Globus pallidus (tissue), 1 donor: ENCODE data around the gene IGSF23.

Experiments
- DNase-seq: peaks from one replicate; pipeline ENCODE4 v3.0.0-alpha.2; 2015; ENCODE audit warnings: low spot score

Gene IGSF23

DNA sequence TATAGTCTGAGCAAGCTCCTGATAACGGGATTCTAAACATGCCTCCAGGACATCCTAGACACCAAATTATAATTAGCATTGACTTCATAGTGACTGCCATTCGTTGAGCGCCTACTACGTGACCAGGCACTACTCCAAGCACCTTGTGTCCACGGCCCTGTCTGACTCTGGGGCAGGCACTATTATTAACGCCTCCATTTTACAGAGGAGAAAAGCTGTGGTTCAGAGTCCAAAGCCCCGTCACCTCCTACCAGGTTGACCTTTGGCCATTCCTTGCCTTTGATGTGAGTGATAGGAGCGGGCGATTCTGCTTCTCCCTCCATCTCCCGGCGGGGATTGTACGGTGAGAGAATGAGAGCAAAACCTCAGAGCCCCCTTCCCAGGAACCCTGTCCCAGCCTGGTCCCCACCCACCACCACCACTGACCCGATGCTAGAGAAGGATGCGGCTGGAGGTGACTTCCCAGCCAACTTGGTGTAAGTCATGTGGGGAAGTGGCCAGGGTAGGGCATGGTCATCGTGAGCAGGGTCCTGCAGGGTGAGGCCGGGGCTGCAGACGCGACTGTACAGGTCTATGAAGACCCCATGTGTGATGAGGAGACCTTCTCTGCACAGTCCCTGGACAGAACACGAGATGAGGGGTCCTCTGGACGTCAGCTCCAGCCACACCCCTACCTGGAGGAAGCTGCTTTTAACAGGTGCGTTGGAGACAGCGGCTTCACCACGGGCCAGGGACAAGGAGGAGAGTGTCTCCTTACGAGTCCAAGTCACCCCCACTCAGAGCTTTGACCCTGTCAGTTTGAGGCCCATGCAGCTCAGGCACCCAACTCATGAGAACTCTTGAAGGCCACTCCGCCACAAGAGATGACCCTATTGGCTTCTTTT lies at the start of gene IGSF23:
TSS of gene IGSF23 (plus strand) at position 269 of the 884 bp plus-strand sequence. CDS start at position 352, 83 bp downstream.
- DNase-seq = no peak

GRCh38 chr19:44566984-44567383 lies 46.4 kb upstream of the IGSF23 start:
- no peak for DNase-seq

DNA sequence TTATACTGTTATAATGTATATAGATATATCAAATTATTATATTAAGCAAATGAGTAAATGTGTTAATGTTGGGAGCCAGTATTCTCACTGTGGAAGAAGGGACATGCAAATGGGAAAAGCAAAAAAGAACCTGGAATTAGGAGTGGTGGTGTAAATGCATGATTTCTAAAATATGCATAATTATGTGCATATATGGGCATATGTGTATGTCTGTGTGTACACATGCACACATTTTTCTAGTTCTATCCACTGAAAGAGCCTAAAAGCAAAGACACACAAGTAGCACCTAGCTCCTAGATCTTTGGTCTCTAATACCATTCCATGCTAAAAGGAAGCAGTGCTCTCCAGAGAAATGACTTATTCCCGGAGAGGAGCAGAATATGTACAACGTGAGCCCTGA lies 45.6 kb upstream of the IGSF23 start:
- DNase-seq = no peak

DNA sequence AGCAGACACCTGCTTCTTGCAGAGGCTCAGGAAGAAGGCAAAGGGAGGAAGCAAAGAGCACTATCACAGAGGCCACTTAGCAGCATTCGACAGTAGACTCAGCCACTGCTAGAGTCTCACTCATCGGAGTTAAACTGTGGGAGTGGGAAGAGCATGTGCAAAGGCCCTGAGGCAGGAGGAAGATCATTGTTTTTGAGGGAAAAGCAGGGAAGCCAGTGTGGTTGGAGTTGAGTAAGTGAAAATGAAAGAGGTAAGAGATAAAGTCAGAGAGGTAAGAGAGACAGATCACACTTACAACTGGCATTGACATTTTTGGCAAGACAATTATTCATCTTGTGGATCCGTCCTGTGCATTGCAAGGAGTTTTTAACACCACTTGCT lies 42.8 kb upstream of the IGSF23 start:
- DNase-seq = no peak

DNA sequence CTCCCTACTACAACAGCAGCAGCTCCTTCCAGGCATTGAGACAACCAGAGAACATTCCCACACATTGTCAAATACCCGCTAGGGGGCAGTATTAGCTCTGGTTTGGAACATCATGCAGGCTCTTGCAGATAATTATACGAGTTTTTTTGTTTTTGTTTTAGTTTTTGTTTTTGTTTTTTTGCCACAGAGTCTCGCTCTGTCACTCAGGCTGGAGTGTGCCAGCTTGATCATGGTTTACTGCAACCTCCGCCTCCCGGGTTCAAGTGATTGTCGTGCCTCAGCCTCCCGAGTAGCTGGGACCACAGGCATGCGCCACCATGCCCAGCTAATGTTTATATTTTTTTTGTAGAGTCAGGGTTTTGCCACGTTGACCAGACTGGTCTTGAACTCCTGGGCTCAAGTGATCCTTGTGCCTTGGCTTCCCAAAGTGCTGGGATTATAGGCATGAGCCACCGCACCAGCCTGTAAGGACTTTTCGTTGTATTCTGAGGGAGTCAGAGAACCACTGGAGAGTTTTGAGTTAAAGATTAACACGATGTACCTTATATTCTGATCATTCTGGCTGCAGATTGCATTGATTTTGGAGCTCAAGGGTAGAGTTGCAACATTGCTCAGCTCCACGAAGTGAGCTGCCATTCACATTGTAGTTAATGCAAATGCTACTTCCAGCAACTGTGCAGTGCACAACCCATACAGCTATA lies 42.2 kb upstream of the IGSF23 start:
- DNase-seq = peak; percentile 46

GRCh38 chr19:44571830-44572580 lies 41.4 kb upstream of the IGSF23 start:
- no peak for DNase-seq

GRCh38 chr19:44572581-44572900 lies 40.8 kb upstream of the IGSF23 start:
- no peak for DNase-seq

DNA sequence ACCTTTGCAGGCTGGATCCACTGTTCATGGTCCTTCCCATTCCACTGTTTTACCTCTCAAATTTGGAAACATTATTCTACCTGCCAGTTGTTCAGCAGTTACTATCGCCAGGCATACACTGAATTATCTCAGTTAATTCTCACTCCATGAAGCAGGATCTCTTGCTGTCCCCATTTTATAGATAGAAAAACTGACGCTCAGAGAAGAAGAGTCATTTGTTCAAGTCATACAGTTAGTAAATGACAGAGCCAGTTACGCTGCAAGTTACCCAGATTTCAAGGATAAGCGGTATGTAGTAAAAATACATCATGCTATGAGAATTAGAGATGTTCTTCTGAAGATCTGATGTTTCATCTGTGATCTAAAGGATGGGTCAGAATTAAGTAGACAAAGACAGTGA lies 40.2 kb upstream of the IGSF23 start:
- no peak for DNase-seq

- no peak for DNase-seq
These were observed 39.7 kb upstream of the IGSF23 start for GRCh38 chr19:44573627-44574026.

DNA sequence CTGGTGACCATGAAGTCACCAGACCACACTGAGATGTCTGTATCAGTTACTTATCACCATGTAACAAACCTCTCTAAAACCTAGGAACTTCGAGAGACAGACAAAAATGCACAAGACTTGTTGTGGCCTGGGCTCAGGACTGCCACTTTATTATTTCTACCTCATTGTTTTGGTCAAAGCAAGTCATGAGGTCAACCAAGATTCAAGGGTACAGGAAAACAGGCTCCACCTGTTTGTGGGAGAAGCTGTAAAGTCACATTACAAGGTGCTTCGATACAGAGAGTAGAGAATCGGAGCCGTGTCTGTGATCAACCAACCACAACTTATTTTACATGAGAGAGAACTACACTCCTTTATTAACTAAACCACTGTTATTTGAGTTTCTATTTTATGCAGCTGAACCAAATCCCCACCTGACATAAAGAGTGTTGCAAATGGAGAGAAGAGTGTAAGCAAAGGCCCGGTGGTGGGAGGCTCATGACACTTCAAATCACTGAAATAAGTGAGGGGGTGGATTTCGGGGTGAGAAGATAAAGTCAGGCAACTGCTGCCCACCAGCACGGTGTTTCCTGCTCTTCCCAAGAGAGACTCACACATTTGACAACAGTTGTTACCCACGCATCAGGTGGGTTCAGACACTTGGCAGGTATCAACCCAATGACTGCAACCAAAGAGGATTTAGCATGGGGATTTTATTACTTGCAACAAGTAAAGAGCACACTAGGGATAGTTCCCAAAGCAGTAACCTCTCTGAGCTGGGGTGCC lies 39.0 kb upstream of the IGSF23 start:
- no peak for DNase-seq

DNA sequence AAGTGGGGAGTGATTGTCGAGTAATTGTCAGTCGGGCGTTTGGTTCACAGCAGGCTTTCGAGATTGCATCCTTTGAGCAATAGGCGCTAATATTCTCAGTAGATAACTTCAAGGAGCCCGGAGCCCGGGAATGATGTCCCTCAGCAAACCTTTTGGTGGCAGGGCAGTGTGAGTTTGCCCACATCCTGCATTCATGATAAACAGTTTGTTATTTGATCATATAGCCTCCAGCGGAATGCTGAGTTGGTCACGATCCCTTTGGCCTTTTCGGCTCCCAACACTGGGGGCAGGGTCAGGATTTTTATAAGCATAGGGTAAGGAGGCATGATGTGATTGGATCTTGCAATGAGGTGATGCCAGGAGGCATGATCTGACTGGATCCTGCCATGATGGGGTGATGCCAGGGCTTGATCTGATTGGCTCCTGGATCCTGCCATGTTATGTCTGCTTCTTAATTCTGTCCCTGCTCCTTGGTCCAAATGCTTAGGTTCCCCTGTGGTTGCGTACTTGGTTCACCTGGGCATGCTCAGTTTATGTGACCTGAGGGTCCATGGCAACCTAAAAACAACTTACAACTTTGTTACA lies 38.2 kb upstream of the IGSF23 start:
- no peak for DNase-seq

GRCh38 chr19:44576843-44577565 lies 36.4 kb upstream of the IGSF23 start:
- no peak for DNase-seq

DNA sequence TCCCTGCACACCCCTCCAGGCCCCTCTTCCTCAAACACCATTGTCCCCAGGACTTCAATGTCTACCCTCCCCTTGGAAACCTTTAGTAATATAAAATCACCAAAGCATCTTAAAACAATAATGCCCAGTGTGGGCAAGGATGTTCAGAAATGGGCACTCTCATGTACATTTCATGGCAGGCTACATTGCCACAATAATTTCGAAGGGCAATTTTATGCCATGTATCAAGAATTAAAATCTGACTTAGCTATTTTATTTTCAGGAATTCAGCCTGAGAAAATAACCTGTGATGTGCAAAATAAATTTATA lies 35.8 kb upstream of the IGSF23 start:
- DNase-seq = no peak

DNA sequence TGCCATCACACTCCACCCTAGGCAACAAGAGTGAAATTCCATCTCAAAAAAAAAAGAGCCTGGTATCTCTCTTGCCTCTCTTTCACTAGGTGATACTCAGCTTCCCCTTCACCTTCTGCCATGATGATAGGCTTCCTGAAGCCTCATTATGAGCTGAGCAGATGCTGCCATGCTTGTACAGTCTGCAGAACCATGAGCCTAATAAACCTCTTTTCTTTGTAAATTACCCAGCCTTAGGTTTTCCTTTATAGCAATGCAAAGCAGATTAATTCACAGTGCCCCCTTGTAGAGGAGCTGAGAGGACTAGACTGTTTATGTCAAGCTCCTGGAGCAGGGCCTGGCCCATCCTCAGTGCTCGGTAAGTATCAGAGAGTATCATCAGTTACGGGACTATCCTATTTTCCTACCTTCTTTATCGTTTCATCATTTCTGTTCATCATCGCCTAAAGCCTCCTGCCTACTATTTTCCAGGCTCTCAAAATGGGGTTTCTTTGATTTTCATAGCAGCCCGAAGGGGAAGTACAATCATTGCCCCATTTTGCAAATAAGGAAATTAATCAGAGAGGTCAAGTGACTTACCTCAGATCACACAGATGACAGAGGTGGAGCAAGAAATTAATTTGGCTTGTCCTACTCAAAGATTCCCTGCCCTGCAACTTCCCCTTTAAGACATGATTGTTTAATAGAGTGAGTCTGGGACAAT lies 33.5 kb upstream of the IGSF23 start:
- DNase-seq = no peak

DNA sequence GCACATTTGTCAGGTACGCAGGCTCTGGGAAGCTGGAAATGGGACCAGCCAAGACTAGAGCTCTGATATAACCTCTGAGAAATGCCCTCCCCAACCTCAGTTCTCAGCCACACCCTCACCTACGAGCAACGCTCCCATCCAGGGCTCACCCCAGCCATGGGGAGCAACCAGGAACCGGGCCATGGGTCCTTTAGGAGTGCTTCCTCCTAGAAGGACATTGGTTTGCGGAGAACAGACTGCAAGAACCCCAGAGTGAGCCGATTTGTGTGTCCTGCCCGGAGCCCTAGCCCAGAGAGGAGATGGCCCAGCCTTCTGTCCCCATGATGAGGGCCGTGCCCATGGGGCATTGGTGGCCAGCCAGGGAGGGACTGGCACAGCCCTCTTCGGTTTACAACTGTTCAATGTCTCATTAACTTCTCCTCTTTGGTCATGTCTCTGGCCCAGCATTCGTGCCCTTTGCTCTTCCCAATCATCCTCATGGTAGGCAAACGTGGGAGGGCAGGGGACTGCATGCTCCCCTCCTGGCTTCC lies 32.9 kb upstream of the IGSF23 start:
- DNase-seq = no peak

DNA sequence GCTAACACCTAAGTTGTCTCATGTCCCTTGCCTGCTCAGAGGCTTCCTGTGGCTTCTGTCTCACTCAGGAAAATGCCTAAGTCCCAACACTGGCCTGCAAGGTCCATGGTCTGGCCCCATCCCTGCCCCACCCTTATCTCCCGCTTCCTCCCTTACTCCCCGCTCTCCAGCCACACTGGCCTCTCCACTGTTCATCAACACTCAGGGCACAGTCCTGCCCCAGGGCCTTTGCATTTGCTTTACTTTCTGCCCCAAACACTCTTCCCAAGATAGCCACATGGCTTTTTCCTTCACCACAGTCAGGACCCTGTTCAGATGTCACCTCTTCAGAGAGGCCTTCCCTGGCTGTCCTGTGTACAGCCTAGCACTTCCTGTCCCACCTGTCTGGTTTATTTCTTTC lies 32.1 kb upstream of the IGSF23 start:
- DNase-seq = no peak

DNA sequence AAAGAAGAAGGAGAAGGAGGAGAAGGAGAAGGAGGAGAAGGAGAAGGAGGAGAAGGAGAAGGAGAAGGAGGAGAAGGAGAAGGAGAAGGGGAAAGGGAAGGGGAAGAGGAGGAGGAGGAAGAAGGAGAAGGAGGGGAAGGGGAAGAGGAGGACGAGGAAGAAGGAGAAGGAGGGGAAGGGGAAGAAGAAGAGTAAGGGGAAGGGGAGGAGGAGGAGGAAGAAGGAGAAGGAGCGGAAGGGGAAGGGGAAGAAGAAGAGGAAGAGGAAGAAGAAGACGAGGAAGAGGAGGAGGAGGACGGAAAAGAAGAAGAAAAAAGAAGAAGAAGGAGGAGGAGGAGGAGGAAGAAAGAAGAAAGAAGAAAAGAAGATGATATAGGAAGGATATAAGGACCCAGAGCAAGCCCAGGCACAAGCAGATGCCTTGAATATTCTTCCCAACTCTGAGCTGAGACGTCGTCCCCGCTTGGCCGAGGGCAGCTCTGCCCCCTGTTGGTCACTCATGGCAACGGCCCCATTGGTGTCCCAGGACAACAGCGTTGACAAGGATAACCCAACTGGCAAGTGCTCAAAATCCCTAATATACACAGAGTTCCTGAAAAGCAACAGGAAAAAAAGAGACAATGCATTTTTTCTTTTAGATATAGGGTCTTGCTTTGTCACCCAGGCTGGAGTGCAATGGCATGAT lies 30.6 kb upstream of the IGSF23 start:
- DNase-seq = no peak

- no peak for DNase-seq
These were observed 27.8 kb upstream of the IGSF23 start for GRCh38 chr19:44585371-44586133.
